ENCODE measurements around the gene ARSI.

The ARSI gene

DNA sequence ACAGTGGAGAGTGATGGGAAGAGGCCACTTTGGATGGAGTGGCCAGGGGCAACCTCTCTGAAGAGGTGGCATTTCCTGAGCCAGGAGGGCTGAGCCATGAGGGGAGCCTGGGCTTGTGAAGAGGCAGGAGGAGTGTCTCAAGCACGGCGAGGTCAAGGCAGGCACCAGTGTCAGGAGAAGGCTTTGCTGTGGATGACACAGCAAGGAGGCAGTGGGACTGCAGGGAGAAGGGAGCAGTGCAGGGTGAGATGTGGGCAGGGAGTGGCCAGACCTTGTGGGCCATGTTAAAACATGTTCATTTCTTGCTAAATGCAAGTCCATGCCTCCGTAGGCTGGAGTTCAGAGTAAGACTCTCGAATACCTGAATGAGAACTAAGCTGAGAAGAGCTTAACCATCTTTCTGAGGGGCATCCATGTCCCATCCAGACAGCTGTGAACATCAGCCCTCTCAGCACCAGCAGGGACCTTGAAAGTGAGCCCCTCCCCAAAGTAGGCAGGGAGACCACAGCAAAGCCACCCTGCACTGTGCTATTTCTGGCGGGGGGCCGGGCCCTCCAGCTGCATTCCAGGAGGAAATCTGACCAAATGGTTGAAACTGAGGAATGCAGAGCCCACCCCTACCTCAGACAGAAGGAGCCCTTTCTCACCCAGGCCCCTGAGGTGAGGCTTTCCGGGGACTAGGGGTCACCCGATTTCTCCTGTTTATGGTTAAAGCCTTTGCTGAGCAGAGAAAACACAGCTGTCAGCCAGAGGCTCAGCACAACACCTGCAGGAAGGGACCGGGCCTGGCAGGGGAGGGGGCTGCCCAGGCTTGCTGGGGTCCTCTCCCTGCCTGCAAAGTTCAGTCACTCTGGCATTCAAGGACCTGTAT is 16.1 kb upstream of the ARSI start:
- ChIA-PET POLR2A (no interaction called here), CTCF (interaction anchor here (0.9 to 2.2 kb wide), 4 partner anchors 8 to 99 kb away, joined by 3 to 7 read pairs (median 4); no protein-coding TSS in a partner anchor)
- TF ChIP-seq, protein P1, sequence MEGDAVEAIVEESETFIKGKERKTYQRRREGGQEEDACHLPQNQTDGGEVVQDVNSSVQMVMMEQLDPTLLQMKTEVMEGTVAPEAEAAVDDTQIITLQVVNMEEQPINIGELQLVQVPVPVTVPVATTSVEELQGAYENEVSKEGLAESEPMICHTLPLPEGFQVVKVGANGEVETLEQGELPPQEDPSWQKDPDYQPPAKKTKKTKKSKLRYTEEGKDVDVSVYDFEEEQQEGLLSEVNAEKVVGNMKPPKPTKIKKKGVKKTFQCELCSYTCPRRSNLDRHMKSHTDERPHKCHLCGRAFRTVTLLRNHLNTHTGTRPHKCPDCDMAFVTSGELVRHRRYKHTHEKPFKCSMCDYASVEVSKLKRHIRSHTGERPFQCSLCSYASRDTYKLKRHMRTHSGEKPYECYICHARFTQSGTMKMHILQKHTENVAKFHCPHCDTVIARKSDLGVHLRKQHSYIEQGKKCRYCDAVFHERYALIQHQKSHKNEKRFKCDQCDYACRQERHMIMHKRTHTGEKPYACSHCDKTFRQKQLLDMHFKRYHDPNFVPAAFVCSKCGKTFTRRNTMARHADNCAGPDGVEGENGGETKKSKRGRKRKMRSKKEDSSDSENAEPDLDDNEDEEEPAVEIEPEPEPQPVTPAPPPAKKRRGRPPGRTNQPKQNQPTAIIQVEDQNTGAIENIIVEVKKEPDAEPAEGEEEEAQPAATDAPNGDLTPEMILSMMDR (IDR thresholded peaks at IDR 0.05; ENCODE audit: control extremely low read depth, extremely low read depth, low read depth, missing control alignments): no peak
- DNase-seq (ENCODE audit: extremely low spot score): no peak

- ChIA-PET POLR2A (no interaction called here), CTCF (interaction anchor here (1.2 to 1.6 kb wide), 2 partner anchors 15 to 21 kb away, joined by 3 read pairs; no protein-coding TSS in a partner anchor)
- no peak for DNase-seq (ENCODE audit: extremely low spot score)
- TF ChIP-seq, protein P1 (IDR thresholded peaks at IDR 0.05; ENCODE audit: control extremely low read depth, extremely low read depth, low read depth, missing control alignments): no peak
Observed at GRCh38 chr5:150317048-150318003, 14.6 kb upstream of the ARSI start.

DNA sequence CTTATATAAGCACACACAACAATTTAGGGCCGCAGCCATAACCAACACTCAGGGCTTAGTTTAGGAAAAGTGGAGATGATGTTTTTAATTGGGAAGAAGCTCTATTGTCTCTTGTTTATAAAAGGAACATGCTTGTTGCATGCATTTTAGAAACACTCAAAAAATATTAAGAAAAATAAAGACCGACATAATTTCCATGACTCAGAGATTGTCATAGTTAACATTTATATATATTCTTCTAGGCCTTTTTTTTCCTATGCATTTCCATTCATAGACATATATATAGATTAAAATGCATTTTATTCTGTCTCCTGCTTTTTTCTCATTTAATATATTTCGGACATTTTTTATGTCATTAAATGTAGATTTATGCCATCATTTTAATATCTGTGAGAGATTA is 13.6 kb upstream of the ARSI start:
- no peak for DNase-seq (ENCODE audit: extremely low spot score)
- POLR2A ChIA-PET: no interaction called here
- CTCF ChIA-PET: interaction anchor here (1.2 to 1.6 kb wide), 3 partner anchors 16 to 20 kb away, joined by 3 to 4 read pairs (median 3); no protein-coding TSS in a partner anchor
- TF ChIP-seq, protein P1 (IDR thresholded peaks at IDR 0.05; ENCODE audit: control extremely low read depth, extremely low read depth, low read depth, missing control alignments): no peak

DNA sequence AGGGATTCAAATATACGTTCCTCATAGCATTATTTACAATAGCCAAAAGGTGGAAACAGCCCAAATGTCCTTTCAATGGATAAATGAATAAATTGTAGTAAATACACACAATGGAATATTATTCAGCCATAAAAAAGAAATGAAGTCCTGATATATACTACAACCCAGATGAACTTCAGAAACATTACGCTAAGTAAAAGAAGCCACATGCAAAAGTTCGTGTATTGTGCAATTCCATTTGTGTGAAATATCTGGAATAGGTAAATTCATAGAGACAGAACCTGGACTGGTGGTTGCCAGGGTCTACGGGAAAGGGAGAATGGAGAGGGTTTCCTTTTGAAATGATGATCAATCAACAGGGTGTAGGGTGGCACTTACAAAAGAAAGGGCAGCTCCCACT is 12.5 kb upstream of the ARSI start:
- ChIA-PET CTCF (interaction anchor here (1.5 kb wide), 1 partner anchor 15 kb away, joined by 4 read pairs; no protein-coding TSS in a partner anchor), POLR2A (no interaction called here)
- TF ChIP-seq, protein P1 (IDR thresholded peaks at IDR 0.05; ENCODE audit: control extremely low read depth, extremely low read depth, low read depth, missing control alignments): no peak
- DNase-seq (ENCODE audit: extremely low spot score): no peak

DNA sequence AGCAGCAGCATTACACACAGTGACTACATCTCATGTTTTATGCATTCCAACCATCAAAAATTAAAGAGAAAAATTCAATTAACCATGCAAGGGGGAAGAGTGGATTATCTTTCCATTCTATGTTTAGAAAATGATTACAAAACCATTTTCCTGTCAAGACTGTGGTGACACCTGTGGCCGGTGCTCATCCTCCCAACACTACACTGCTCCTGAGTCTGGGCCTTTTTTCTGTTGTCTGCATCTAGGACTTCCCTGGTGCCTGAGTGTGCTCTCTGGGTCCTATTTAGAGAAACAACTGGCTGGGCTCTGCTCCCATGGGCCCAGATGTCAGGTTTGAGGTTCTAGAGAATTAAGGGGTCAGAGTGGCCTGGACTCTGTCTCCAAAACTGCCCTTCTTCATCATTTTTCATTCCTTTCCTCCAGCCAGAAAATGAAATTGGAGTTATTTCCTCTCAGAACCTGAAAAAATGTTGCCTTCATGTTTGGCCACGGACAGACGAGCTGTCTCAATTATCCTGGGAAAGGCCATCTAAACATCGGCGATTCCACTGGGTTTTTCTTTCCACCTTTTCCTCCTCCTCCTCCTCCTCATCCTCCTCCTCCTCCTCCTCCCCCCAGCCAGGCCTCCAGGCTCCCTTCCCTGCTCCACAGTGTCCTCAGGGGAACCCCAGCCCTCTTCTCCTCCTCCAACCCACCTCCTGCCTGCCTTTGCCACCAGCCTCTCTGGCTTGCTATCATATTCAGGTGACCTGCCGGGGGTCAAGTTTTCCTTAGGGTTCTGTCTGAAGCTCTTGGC is 11.4 kb upstream of the ARSI start:
- ChIA-PET POLR2A (no interaction called here), CTCF (no interaction called here)
- no peak for DNase-seq (ENCODE audit: extremely low spot score)
- TF ChIP-seq, protein P1 (IDR thresholded peaks at IDR 0.05; ENCODE audit: control extremely low read depth, extremely low read depth, low read depth, missing control alignments): no peak

Measured in GM10248 (cell line).